Stimulated activated naive CD4-positive, alpha-beta T cell treated with Interleukin-2 at 50 U/mL for 16 hours (primary cell): ENCODE measurements around the gene GAREM1.
"Not testable (repeated sequence)": the region's sequence is repeated elsewhere in the genome, so short reads cannot be mapped to it uniquely, and the experiment has no call there.

ENCODE experiments used
- DNase-seq: peaks from one replicate; lab custom pipeline; 2025; lab: John Stamatoyannopoulos, UW

Gene GAREM1

GRCh38 chr18:32257084-32257785 is 213.4 kb downstream of the GAREM1 start:
- DNase-seq: no peak

GRCh38 chr18:32255570-32255969 is 215.1 kb downstream of the GAREM1 start:
- no peak for DNase-seq

- DNase-seq: no peak
Observed at GRCh38 chr18:32252141-32252860, 218.4 kb downstream of the GAREM1 start.

GRCh38 chr18:32251466-32251865 is 219.2 kb downstream of the GAREM1 start:
- no peak for DNase-seq

GRCh38 chr18:32249147-32249929 is 221.3 kb downstream of the GAREM1 start:
- no peak for DNase-seq

- DNase-seq: no peak
Observed at GRCh38 chr18:32244881-32245280, 225.8 kb downstream of the GAREM1 start.

- no peak for DNase-seq
Observed at GRCh38 chr18:32243358-32243757, 227.3 kb downstream of the GAREM1 start.

GRCh38 chr18:32242395-32242794 is 228.3 kb downstream of the GAREM1 start:
- no peak for DNase-seq

- no peak for DNase-seq
Observed at GRCh38 chr18:32238635-32239268, 231.9 kb downstream of the GAREM1 start.

- DNase-seq: no peak
Observed at GRCh38 chr18:32237049-32237448, 233.6 kb downstream of the GAREM1 start.

- DNase-seq: not testable (repeated sequence)
Observed at GRCh38 chr18:32233348-32233747, 237.3 kb downstream of the GAREM1 start.

- DNase-seq: no peak
Observed at GRCh38 chr18:32219431-32220018, 251.2 kb downstream of the GAREM1 start.

- no peak for DNase-seq
Observed at GRCh38 chr18:32216390-32216789, 254.3 kb downstream of the GAREM1 start.

GRCh38 chr18:32213693-32214092 is 257.0 kb downstream of the GAREM1 start:
- DNase-seq: no peak
